ENCODE data around the gene NUDT4. TPM values are rescaled to one million over a fixed set of nuclear protein-coding genes. Genes with fewer than 3 reads are reported as not detected.

NUDT4 gene
- total RNA-seq, 1 donor from 2014 or later, result 117 TPM

DNA sequence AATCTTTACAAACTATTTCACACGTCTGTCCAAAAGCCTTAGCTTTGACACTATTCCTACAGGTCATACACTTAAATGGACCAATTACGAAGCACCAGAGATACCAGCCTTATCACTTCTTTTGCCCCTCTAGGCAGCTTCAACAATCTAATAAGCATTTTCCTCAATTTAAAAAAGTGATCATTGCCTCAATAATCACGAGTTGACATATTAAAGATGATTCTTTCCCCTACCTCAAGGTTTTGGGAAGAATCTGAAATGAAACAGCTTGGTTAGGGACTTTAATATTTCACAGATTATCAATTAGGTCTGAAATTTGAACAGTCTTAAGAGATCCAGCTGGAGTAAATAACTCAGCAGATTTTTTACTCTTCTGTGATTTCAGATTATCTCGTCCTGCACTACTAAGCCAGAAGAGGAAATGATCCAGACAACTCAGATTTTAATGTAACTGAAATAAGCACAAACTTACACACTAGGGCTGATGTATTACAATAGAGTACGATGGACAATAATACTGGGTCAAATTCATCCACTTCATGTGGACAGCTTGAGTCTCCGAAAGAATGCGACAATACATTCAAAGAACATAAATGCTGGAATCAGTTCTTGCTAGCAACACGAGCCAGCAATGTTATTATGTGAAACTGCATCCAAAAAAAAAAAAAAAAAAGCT lies 48.1 kb downstream of the NUDT4 start:
- Histone ChIP-seq H3K27me3 (no peaks in the 10 kb centered on the region), H3K4me3 (no peak overlapping the region), H3K36me3 (no peaks in the 10 kb centered on the region), H3K9me3 (no peaks in the 10 kb centered on the region), H3K4me1 (peaks cover 0 to 47% of the 10 kb centered on the region in 2 donors), H3K27ac (peak overlapping the region in 1 of 2 donors; percentile 62)
- TF ChIP-seq, protein P1, sequence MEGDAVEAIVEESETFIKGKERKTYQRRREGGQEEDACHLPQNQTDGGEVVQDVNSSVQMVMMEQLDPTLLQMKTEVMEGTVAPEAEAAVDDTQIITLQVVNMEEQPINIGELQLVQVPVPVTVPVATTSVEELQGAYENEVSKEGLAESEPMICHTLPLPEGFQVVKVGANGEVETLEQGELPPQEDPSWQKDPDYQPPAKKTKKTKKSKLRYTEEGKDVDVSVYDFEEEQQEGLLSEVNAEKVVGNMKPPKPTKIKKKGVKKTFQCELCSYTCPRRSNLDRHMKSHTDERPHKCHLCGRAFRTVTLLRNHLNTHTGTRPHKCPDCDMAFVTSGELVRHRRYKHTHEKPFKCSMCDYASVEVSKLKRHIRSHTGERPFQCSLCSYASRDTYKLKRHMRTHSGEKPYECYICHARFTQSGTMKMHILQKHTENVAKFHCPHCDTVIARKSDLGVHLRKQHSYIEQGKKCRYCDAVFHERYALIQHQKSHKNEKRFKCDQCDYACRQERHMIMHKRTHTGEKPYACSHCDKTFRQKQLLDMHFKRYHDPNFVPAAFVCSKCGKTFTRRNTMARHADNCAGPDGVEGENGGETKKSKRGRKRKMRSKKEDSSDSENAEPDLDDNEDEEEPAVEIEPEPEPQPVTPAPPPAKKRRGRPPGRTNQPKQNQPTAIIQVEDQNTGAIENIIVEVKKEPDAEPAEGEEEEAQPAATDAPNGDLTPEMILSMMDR (IDR thresholded peaks at IDR 0.05), result no peak
- no peak for DNase-seq (ENCODE audit: low spot score in 2 of 2)
- intact Hi-C loops (cut with DNase I), result no loop called here

DNA sequence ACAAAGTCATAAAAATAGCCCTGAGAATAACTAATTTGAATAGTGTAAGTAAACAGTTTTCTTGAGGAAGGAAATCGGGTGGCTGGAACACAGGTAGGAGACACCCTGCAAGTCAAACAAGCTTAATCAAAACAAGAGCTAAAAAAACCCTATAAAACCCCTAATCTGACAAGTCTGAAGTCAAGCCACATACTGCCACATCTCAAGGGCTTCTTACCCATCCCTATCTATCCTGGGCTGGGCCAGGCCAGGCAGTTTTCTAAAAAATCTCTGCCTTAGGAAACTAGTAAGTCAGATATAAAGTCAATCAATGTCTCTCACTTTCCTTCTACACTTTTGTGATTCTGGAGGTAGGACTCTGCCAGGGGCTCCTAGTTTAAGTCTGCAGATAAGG lies 48.7 kb downstream of the NUDT4 start:
- H3K27ac ChIP-seq, result peak overlapping the region; percentile 52 to 62
- TF ChIP-seq, protein P1 (IDR thresholded peaks at IDR 0.05), result no peak
- H3K9me3 ChIP-seq, result no peaks in the 10 kb centered on the region
- H3K4me1 ChIP-seq, result peaks cover 0 to 47% of the 10 kb centered on the region in 2 donors
- no peaks in the 10 kb centered on the region for H3K36me3 ChIP-seq
- no peak for DNase-seq (ENCODE audit: low spot score in 2 of 2)
- H3K27me3 ChIP-seq, result no peaks in the 10 kb centered on the region
- H3K4me3 ChIP-seq, result no peak overlapping the region
- intact Hi-C loops (cut with DNase I), result no loop called here

DNA sequence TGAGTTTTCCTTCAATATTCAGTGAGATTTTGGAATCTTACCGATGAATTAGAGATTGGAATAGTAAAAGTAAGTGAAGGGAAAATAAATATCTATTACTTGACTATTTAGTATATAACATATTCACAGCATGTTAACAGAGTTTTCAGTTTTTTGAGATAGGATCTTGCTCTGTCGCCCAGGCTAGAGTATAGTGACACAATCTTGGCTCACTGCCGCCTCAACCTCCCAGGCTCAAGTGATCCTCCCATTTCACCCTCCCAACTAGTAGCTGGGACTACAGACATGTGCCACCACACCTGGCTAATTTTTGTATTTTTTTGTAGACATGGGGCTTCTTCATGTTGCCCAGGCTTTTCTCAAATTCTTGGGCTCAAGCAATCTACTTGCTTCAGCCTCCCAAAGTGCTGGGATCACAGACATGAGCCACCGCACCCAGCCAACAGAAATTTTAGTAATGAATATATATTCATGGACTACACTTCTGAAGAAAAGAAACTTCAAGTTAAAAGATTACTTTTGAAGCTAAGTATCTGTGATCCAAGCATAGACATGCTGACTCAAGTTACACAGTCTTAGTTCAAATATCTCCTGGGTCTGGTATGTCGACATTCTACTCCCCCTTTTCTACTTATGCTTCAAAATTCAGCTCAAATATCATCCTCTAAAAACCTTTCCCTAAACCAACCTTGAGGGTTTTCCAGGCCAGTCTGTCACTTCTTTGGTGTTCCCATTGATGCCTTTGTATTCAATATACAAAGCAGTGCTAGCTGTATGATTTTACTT lies 50.2 kb downstream of the NUDT4 start:
- DNase-seq (ENCODE audit: low spot score in 2 of 2), result no peak
- H3K27me3 ChIP-seq, result no peaks in the 10 kb centered on the region
- no peak overlapping the region for H3K4me3 ChIP-seq
- H3K36me3 ChIP-seq, result no peaks in the 10 kb centered on the region
- peak overlapping the region; percentile 12 to 26 for H3K27ac ChIP-seq
- peaks cover 0 to 46% of the 10 kb centered on the region in 2 donors for H3K4me1 ChIP-seq
- intact Hi-C loops (cut with DNase I), result no loop called here
- H3K9me3 ChIP-seq, result no peaks in the 10 kb centered on the region
- TF ChIP-seq, protein P1 (IDR thresholded peaks at IDR 0.05), result no peak

DNA sequence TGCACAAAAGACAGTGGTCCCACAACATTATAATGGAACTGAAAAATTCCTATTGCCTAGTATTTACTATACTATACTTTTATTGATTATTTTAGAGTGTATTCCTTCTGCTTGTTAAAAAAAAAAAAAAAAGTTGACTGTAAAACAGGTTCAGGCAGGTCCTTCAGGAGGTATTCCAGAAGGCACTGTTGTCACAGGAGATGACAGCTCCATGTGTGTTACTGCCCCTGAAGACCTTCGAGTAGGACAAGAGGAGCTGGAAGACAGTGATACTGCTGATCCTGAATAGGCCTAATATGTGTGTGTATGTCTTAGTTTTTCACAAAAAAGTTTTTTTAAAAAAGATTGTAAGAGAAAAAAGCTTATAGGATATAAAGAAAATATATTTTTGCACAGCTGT lies 51.7 kb downstream of the NUDT4 start:
- no peaks in the 10 kb centered on the region for H3K9me3 ChIP-seq
- no peaks in the 10 kb centered on the region for H3K27me3 ChIP-seq
- intact Hi-C loops (cut with DNase I), result no loop called here
- peaks cover 0 to 53% of the 10 kb centered on the region in 2 donors for H3K4me1 ChIP-seq
- no peaks in the 10 kb centered on the region for H3K36me3 ChIP-seq
- DNase-seq (ENCODE audit: low spot score in 2 of 2), result no peak
- H3K27ac ChIP-seq, result no peak overlapping the region
- TF ChIP-seq, protein P1 (IDR thresholded peaks at IDR 0.05), result no peak
- no peak overlapping the region for H3K4me3 ChIP-seq

DNA sequence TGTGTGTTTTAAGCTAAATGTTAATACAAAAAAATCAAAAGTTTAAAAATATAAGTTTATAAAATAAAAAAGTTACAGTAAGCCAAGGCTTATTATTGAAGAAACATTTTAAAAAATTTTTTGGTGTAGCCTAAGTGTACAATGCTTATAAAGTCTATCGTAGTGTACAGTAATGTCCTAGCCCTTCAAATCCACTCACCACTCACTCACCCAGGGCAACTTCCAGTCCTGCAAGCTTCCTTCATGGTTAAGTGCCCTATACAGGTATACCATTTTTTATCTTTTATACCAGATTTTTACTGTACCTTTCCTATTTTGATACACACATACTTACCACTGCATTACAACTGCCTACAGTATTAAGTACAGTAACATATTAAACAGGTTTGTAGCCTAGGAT lies 52.1 kb downstream of the NUDT4 start:
- H3K4me3 ChIP-seq, result no peak overlapping the region
- intact Hi-C loops (cut with DNase I), result no loop called here
- no peaks in the 10 kb centered on the region for H3K9me3 ChIP-seq
- no peaks in the 10 kb centered on the region for H3K36me3 ChIP-seq
- no peak for DNase-seq (ENCODE audit: low spot score in 2 of 2)
- H3K27me3 ChIP-seq, result no peaks in the 10 kb centered on the region
- H3K27ac ChIP-seq, result no peak overlapping the region
- TF ChIP-seq, protein P1 (IDR thresholded peaks at IDR 0.05), result no peak
- H3K4me1 ChIP-seq, result peaks cover 0 to 54% of the 10 kb centered on the region in 2 donors
